Epithelial cell of esophagus (primary cell): ENCODE results near the gene PRORP.
A peak's percentile ranks its signal among the peaks of the same experiment; 100 is the strongest.

Experiments
- DNase-seq: peaks from one replicate; pipeline ENCODE4 v3.0.0; 2010; ENCODE audit warnings: low read depth
- H3K4me3 ChIP-seq: 2 replicates; pipeline ENCODE4 v1.5.1; 2011; ENCODE audit warnings: mild to moderate bottlenecking, low read length, control low read depth
- TF ChIP-seq, protein P1 (sequence below): IDR thresholded peaks from 2 replicates; pipeline ENCODE4 v1.5.1; 2011; ENCODE audit warnings: low read depth, mild to moderate bottlenecking, low read length, control low read depth, inconsistent platforms; ENCODE audit not compliant: insufficient read depth; ENCODE audit errors: missing control alignments

The PRORP gene

DNA sequence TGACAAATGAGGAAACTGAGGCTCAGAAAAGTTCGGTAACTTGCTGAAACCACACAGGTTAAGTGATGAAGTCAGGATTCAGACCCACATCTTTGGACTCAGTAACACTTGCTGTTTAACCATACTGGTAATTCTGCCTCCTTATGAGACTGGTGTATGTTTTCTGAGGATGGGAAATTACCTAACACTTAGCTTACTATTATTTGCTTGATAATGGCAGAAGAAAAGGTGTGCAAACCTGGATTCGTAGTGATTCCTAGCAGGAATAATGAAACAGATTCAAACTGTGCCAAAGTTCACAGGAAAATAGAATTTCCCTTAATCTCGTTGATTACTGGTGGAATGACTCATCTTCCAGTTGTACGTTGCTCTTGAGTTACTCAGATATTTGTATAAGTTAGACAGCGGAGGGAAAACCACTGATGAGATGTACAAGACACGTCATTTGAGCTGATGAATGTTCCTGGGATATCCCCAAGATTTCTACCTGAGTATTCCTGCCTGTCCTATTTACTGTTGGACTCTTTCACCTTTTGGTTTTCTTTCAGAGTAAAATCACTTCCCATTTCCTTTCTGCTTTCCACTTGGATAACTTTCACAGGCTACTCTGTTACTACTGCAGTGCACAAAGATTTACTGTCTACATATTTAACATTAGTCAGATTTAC lies 37.5 kb downstream of the PRORP start:
- no peak overlapping the region for H3K4me3 ChIP-seq
- peak; percentile 98 for DNase-seq
- TF ChIP-seq, protein P1, sequence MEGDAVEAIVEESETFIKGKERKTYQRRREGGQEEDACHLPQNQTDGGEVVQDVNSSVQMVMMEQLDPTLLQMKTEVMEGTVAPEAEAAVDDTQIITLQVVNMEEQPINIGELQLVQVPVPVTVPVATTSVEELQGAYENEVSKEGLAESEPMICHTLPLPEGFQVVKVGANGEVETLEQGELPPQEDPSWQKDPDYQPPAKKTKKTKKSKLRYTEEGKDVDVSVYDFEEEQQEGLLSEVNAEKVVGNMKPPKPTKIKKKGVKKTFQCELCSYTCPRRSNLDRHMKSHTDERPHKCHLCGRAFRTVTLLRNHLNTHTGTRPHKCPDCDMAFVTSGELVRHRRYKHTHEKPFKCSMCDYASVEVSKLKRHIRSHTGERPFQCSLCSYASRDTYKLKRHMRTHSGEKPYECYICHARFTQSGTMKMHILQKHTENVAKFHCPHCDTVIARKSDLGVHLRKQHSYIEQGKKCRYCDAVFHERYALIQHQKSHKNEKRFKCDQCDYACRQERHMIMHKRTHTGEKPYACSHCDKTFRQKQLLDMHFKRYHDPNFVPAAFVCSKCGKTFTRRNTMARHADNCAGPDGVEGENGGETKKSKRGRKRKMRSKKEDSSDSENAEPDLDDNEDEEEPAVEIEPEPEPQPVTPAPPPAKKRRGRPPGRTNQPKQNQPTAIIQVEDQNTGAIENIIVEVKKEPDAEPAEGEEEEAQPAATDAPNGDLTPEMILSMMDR = no peak

DNA sequence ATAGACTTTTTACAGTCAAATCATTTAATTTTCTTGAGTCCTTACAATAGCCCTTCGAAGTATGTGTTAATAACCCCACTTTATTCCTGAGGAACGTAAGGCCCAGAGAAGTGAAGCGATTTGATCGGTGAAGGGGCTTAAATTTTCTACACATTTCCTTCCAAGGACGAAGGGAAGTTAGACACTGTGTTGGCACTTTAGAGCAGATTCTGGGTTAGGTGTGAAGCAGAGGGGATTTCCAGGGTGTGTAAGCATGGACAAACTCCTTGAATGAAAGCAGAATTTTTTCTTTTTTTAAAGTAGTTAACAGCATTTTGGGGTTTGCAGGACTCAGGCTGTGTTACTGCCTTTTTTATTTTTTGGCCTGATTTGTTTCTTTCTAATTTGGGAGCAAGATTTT lies 38.9 kb downstream of the PRORP start:
- no peak overlapping the region for H3K4me3 ChIP-seq
- TF ChIP-seq, protein P1 = no peak
- DNase-seq = peak; percentile 63

DNA sequence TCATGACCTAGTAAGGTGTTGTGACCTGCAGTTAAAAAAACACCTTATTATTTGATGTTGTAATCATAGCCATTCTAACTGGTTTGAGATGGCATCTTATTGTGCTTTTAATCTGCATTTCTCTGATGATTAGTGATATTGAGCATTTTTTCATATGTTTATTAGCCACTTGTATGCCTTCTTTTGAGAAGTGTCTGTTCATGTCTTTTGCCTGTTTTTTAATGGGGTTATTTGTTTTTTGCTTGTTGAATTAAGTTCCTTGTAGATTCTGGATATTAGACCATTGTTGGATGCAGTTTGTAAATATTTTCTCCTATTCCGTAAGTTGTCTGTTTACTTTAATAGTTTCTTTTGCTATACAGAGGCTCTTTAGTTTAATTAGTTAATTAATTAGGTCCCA lies 41.0 kb downstream of the PRORP start:
- TF ChIP-seq, protein P1 = no peak
- no peak overlapping the region for H3K4me3 ChIP-seq
- no peak for DNase-seq

DNA sequence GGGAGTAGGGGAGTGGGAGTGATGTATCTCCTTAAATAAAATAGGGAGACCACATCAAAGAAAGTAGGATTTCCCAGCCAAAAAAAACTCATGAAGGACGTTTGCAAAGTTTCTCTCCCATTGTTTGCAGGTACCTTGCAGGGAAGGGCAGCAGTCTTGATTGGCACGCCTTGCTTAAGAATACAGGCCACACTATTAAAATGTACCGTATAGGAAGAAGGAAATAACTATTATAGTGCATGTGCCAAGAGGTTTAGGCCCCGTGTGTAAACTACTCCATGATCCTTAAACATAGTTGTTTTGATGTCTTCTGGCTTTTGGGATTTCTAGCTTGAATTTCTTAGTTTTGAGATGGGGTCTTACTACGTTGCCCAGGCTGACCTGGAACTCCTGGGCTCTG lies 42.5 kb downstream of the PRORP start:
- DNase-seq = no peak
- H3K4me3 ChIP-seq = no peak overlapping the region
- TF ChIP-seq, protein P1 = no peak

DNA sequence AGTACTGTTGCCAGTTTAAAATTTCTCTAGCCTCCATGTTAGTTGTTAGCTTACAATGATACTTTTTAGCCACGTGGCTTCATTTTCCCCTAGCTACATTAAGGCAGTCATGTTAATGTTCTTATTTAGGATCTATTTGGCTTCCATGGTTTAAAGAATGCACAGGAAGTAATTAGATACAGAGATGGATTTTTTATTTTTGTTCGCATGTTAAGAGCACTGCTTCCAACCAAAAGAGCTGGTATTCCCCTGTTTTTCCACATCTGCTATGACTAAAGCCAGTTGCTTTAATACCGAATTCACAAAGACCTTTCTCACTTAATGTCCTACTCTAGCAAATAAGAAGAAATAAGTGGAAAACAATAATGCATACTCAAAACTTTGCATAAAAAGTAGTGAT lies 45.1 kb downstream of the PRORP start:
- no peak for DNase-seq
- TF ChIP-seq, protein P1 = no peak
- no peak overlapping the region for H3K4me3 ChIP-seq
